GM12892 (cell line): Measurements from ENCODE around the gene HMCN2.

Experiments
- DNase-seq: peaks from one replicate; pipeline ENCODE4 v3.0.0; 2011; ENCODE audit not compliant: insufficient read length
- FAIRE-seq: peaks from 2 replicates; lab custom pipeline; 2011; peaks lifted over from hg19 to GRCh38; lab: Jason Lieb, UNC
- POLR2A ChIP-seq: IDR thresholded peaks from 2 replicates; pipeline ENCODE4 v1.6.1; 2011; ENCODE audit warnings: low read depth, low read length, control low read depth
- POLR2AphosphoS5 ChIP-seq: IDR thresholded peaks from 2 replicates; pipeline ENCODE4 v1.6.1; 2011; ENCODE audit warnings: low read depth, low read length, control low read depth
- TAF1 ChIP-seq: IDR thresholded peaks from 2 replicates; pipeline ENCODE4 v1.6.1; 2011; ENCODE audit warnings: low read depth, mild to moderate bottlenecking, control low read depth, low read length, borderline replicate concordance

Gene HMCN2

DNA sequence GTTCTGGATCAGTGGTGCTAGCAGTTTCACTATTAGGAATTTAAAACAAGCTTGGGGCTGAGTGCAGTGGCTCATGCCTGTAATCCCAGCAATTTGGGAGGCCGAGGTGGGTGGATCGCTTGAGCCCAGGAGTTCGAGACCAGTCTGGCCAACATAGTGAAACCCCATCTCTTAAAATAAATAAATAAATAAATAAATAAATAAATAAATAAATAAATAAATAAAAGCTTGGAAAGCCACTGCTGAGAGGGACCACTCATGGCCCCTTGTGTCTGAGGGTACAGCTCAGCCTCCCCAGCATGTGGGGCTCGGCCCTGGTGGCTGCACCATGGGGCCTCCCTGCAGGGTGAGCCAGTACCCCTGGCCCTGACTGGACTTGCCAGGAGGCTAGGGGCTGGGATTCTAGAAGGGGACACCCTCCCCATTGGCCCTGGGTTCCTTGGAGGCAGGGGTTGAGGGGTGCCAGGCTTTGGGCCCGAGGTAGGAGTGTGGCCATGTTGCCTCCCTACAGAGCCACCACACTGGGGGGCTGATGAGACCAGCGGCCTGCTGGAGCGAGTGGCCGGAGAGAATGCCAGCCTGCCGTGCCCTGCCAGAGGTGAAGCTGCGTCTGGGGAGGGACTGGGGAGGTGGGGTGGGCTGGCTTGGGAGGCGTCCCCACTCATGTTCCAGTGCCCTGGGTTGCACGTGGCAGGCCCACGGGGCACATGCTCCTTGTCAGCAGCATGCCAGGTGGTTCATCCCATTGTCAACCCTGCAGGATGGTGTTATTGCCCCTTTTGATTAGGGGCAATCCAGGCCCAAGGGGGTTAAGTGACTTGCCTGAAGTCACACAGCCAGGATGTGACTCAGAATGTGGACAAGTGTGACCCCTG is 76.5 kb downstream of the HMCN2 start:
- TF ChIP-seq TAF1 (no peak), POLR2A (no peak), POLR2AphosphoS5 (no peak)
- FAIRE-seq = no peak
- DNase-seq = no peak

GRCh38 chr9:130342714-130343085 is 77.1 kb downstream of the HMCN2 start:
- TF ChIP-seq POLR2AphosphoS5 (no peak), TAF1 (no peak), POLR2A (no peak)
- no peak for DNase-seq

GRCh38 chr9:130343445-130343918 is 77.9 kb downstream of the HMCN2 start:
- TF ChIP-seq TAF1 (no peak), POLR2A (no peak), POLR2AphosphoS5 (no peak)
- DNase-seq = no peak
- no peak for FAIRE-seq

More at GRCh38 chr9:130342714-130343085, 77.1 kb downstream of the HMCN2 start:
- FAIRE-seq = no peak

DNA sequence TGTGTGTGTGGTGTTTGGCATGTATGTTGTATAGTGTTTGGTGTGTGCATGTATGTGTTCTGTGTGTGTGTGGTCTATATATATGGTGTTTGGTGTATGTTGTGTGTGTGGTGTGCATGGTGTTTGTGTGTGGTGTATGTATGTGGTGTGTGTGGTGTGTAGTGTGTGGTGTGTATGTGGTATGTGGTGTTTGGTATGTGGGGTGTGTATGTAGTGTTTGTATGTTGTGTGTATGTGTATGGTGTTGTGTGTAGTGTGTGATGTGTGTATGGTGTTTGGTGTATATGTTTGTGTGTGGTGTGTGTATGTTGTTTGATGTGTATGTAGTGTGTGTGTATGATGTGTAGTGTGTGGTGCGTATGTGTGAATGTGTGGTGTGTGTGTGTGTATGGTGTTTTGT is 78.8 kb downstream of the HMCN2 start:
- FAIRE-seq (no peak), DNase-seq (no peak)
- TF ChIP-seq POLR2AphosphoS5 = no peak
- TF ChIP-seq POLR2A = no peak
- TF ChIP-seq TAF1 = no peak

GRCh38 chr9:130345009-130345896 is 79.7 kb downstream of the HMCN2 start:
- FAIRE-seq = no peak
- TF ChIP-seq POLR2AphosphoS5 (no peak), TAF1 (no peak), POLR2A (no peak)
- no peak for DNase-seq

GRCh38 chr9:130345897-130346385 is 80.4 kb downstream of the HMCN2 start:
- FAIRE-seq = no peak
- no peak for TF ChIP-seq TAF1
- DNase-seq = no peak

DNA sequence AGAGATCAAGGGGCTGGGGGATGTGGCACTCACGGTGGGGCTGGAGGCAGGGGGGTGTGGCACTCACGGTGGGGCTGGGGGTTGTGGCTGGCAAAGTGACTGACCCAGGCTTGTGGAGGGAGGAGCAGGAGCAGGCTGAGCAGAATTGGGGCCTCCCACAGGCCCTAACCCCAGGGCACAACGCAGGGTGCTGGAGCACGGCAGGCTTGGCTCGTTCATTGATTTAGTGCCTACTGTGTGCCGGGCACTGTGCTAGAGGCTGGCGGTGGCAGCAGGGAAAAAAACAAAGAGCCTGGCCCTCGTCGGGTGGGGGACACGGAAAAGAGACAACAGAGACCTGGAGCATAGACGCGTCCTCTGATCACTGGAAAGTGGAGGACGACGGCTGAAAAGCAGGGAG is 80.9 kb downstream of the HMCN2 start:
- FAIRE-seq = no peak
- TF ChIP-seq POLR2AphosphoS5 = no peak
- no peak for TF ChIP-seq TAF1
- no peak for TF ChIP-seq POLR2A
- DNase-seq = no peak

GRCh38 chr9:130347036-130347435 is 81.5 kb downstream of the HMCN2 start:
- DNase-seq (no peak), FAIRE-seq (no peak)
- TF ChIP-seq TAF1 (no peak), POLR2AphosphoS5 (no peak), POLR2A (no peak)

GRCh38 chr9:130347931-130348330 is 82.4 kb downstream of the HMCN2 start:
- FAIRE-seq (no peak), DNase-seq (no peak)
- TF ChIP-seq POLR2A (no peak), TAF1 (no peak), POLR2AphosphoS5 (no peak)

DNA sequence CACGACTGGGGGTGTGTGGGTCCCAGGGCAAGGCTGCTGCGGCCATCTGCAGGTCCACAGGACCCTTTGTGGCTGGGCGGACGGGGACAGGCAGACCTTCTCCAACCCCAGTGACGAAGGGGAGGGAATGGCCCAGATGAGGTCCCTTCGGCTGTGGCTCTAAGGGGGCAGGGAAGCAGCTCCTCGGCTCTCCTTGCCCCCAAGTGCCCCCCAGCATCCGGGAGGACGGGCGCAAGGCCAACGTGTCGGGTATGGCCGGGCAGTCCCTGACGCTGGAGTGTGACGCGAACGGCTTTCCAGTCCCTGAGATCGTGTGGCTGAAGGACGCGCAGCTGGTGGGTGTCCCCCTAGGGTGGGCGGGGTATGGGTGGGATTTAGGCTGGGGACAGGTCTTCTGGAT is 82.8 kb downstream of the HMCN2 start:
- TF ChIP-seq POLR2AphosphoS5 = no peak
- TF ChIP-seq TAF1 = no peak
- DNase-seq (no peak), FAIRE-seq (no peak)

GRCh38 chr9:130348881-130349280 is 83.3 kb downstream of the HMCN2 start:
- DNase-seq = no peak
- TF ChIP-seq POLR2AphosphoS5 = no peak
- no peak for TF ChIP-seq TAF1
- TF ChIP-seq POLR2A = no peak
- no peak for FAIRE-seq
